ENCODE measurements around the gene SLC13A2.

GRCh38 chr17:28523876-28524275 lies 50.4 kb downstream of the SLC13A2 start:
- TF ChIP-seq CTCF (conservative IDR thresholded peaks at IDR 0.05; ENCODE audit: low read length): no peak
- no peak for TF ChIP-seq EZH2phosphoT487 (IDR thresholded peaks at IDR 0.05; ENCODE audit: borderline replicate concordance)

Data from Loucy (cell line).